ENCODE data around the gene NRCAM.

- TF ChIP-seq EGR2 (tag by site-specific recombination; IDR thresholded peaks at IDR 0.05; ENCODE audit: low read depth) (0 out of 2 replicates have a peak, but pooled peaks have one; percentile 19), INSM2 (tag by site-specific recombination; IDR thresholded peaks at IDR 0.05) (no peak), KLF1 (tag by site-specific recombination; IDR thresholded peaks at IDR 0.05) (no peak), ZNF449 (tag by site-specific recombination; IDR thresholded peaks at IDR 0.05) (no peak), CTCF (tag by site-specific recombination; IDR thresholded peaks at IDR 0.05) (no peak), REST (tag by site-specific recombination; IDR thresholded peaks at IDR 0.05) (peak; percentile 97), HOXD13 (CRISPR knock-in tag; IDR thresholded peaks at IDR 0.05; ENCODE audit: borderline replicate concordance) (no peak), ZSCAN5A (tag by site-specific recombination; IDR thresholded peaks at IDR 0.05) (no peak), ZNF623 (tag by site-specific recombination; IDR thresholded peaks at IDR 0.05) (no peak)
Measured at GRCh38 chr7:108347616-108348015, 108.6 kb downstream of the NRCAM start.
